Inflammatory macrophage treated with lipopolysaccharide for 1 hour (primary cell): Measurements from ENCODE around the gene CTPS1.
A peak's percentile ranks its signal among the peaks of the same experiment; 100 is the strongest.

ENCODE experiments used
- DNase-seq, 2 donors: peaks; one replicate each; pipeline ENCODE4 v3.0.0-alpha.2; 2020 to 2022

The CTPS1 gene

GRCh38 chr1:40971966-40972365, 7.5 kb upstream of the CTPS1 start:
- peak; percentile 26 to 52 for DNase-seq

- DNase-seq, result no peak
Observed at GRCh38 chr1:40973912-40974311, 5.6 kb upstream of the CTPS1 start.

- no peak for DNase-seq
Observed at GRCh38 chr1:40974945-40975344, 4.6 kb upstream of the CTPS1 start.

GRCh38 chr1:40976952-40977690, 2.4 kb upstream of the CTPS1 start:
- no peak for DNase-seq

- DNase-seq, result no peak
Observed at GRCh38 chr1:40977716-40978115, 1.8 kb upstream of the CTPS1 start.

- no peak for DNase-seq
Observed at GRCh38 chr1:40978886-40979240, 633 bp upstream of the CTPS1 start.

GRCh38 chr1:40980068-40980452, 564 bp downstream of the CTPS1 start:
- DNase-seq, result no peak

GRCh38 chr1:40980453-40981121, 1.1 kb downstream of the CTPS1 start:
- peak in 1 of 2 donors; percentile 8 for DNase-seq

- DNase-seq, result no peak
Observed at GRCh38 chr1:40981691-40982448, 2.4 kb downstream of the CTPS1 start.

- DNase-seq, result no peak
Observed at GRCh38 chr1:40982721-40983120, 3.2 kb downstream of the CTPS1 start.

- DNase-seq, result no peak
Observed at GRCh38 chr1:40983286-40983685, 3.8 kb downstream of the CTPS1 start.

GRCh38 chr1:40984066-40984465, 4.6 kb downstream of the CTPS1 start:
- no peak for DNase-seq

- DNase-seq, result no peak
Observed at GRCh38 chr1:40984531-40984930, 5.0 kb downstream of the CTPS1 start.

- DNase-seq, result no peak
Observed at GRCh38 chr1:40985161-40985560, 5.7 kb downstream of the CTPS1 start.

GRCh38 chr1:40985875-40986274, 6.4 kb downstream of the CTPS1 start:
- no peak for DNase-seq

- no peak for DNase-seq
Observed at GRCh38 chr1:40986328-40986783, 6.9 kb downstream of the CTPS1 start.

- no peak for DNase-seq
Observed at GRCh38 chr1:40986956-40987355, 7.5 kb downstream of the CTPS1 start.

- no peak for DNase-seq
Observed at GRCh38 chr1:40987439-40988276, 8.2 kb downstream of the CTPS1 start.

GRCh38 chr1:40988280-40988679, 8.8 kb downstream of the CTPS1 start:
- no peak for DNase-seq

GRCh38 chr1:40989066-40989465, 9.6 kb downstream of the CTPS1 start:
- no peak for DNase-seq

- DNase-seq, result no peak
Observed at GRCh38 chr1:40997096-40997495, 17.6 kb downstream of the CTPS1 start.

- DNase-seq, result no peak
Observed at GRCh38 chr1:40998668-40999067, 19.2 kb downstream of the CTPS1 start.

- DNase-seq, result no peak
Observed at GRCh38 chr1:41003127-41003639, 23.7 kb downstream of the CTPS1 start.
